ENCODE results near the gene SPTLC2.
"Not testable (repeated sequence)": the region's sequence is repeated elsewhere in the genome, so short reads cannot be mapped to it uniquely, and the experiment has no call there.

The SPTLC2 gene

DNA sequence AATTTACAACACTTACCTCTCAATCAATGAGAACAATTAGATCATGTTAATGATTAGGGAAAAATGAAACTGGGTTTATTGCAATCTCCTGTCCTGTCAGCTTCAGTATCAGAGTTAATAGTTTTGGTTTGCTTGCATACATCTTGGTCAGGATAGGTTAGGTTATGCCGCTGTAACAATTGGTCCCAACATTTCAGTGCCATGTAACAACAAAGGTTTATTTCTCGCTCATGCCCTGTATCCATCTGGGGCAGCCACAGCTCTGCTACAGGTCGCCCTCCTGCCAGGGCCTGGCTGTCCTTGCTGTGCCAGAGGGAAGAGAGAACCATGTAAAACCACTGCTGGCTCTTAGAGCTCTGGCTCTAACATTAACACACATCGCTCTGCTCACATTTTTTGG lies 30.5 kb upstream of the SPTLC2 start:
- no peaks in the 10 kb centered on the region for H3K36me3 ChIP-seq (ENCODE audit: control insufficient read depth, insufficient read depth, low read length)
- H3K9me3 ChIP-seq (ENCODE audit: control insufficient read depth, insufficient read depth, low read depth, low read length) = peaks cover 4% of the 10 kb centered on the region
- no peak overlapping the region for H3K9ac ChIP-seq (ENCODE audit: low read length)
- no peaks in the 10 kb centered on the region for H3K4me1 ChIP-seq (ENCODE audit: control insufficient read depth, insufficient read depth, low read length)
- H3K27me3 ChIP-seq (ENCODE audit: control insufficient read depth, insufficient read depth, low read length) = no peaks in the 10 kb centered on the region
- H3K4me3 ChIP-seq (ENCODE audit: low read depth, low read length) = no peak overlapping the region
- H3K27ac ChIP-seq (ENCODE audit: low read depth, low read length) = no peak overlapping the region

DNA sequence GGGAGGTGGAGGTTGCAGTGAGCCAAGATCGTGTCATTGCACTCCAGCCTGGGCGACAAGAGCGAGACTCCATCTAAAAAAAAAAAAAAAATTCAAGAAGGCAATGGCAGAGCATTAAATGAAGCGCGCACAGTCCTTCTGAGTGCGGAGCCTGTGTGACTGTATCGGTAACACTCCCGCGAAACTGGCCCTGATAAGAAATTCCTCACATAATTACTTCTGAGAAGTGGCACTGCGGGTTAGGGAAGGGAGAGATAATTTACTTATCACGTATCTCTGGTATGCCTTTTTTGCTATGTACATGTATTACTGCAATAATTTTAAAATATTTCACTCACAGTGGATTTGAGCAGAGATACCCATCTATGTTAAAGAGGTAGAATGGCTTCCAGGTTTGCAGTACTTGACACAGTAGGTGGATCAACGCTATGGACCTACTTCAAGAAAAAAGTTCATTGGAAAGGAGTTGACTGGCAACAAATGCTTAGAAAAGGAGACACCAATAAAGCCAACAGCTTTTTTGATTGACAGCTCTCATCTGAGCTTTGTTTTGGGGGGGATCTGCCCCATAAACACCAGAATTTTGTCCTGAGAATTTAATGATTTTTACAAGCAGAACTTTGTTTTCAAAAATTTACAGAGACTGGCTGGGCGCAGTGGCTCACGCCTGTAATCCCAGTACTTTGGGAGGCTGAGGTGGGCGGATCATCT lies 29.2 kb upstream of the SPTLC2 start:
- H3K4me1 ChIP-seq (ENCODE audit: control insufficient read depth, insufficient read depth, low read length) = no peaks in the 10 kb centered on the region
- H3K27me3 ChIP-seq (ENCODE audit: control insufficient read depth, insufficient read depth, low read length) = no peaks in the 10 kb centered on the region
- H3K4me3 ChIP-seq (ENCODE audit: low read depth, low read length) = no peak overlapping the region
- H3K27ac ChIP-seq (ENCODE audit: low read depth, low read length) = no peak overlapping the region
- no peak overlapping the region for H3K9ac ChIP-seq (ENCODE audit: low read length)
- no peaks in the 10 kb centered on the region for H3K36me3 ChIP-seq (ENCODE audit: control insufficient read depth, insufficient read depth, low read length)
- peaks cover 4% of the 10 kb centered on the region for H3K9me3 ChIP-seq (ENCODE audit: control insufficient read depth, insufficient read depth, low read depth, low read length)

DNA sequence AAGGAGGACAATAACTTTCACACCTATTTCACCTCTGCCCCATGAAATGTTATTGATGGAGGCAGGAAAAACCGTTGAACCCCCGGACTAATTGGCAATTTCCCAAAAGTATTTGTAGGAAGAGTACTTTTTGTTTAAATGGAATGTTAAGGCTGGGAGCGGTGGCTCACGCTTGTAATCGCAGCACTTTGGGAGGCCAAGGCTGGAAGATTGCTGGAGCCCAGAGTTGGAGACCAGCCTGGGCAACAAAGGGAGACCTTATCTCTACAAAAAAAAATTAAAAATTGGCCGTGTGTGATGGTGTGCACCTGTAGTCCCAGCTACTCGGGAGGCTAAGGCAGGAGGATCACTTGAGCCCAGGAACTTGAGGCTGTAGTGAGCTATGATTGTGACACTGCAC lies 26.0 kb upstream of the SPTLC2 start:
- H3K9ac ChIP-seq (ENCODE audit: low read length) = no peak overlapping the region
- H3K4me1 ChIP-seq (ENCODE audit: control insufficient read depth, insufficient read depth, low read length) = no peaks in the 10 kb centered on the region
- H3K9me3 ChIP-seq (ENCODE audit: control insufficient read depth, insufficient read depth, low read depth, low read length) = peaks cover 10% of the 10 kb centered on the region
- no peaks in the 10 kb centered on the region for H3K27me3 ChIP-seq (ENCODE audit: control insufficient read depth, insufficient read depth, low read length)
- no peak overlapping the region for H3K4me3 ChIP-seq (ENCODE audit: low read depth, low read length)
- no peaks in the 10 kb centered on the region for H3K36me3 ChIP-seq (ENCODE audit: control insufficient read depth, insufficient read depth, low read length)
- no peak overlapping the region for H3K27ac ChIP-seq (ENCODE audit: low read depth, low read length)

DNA sequence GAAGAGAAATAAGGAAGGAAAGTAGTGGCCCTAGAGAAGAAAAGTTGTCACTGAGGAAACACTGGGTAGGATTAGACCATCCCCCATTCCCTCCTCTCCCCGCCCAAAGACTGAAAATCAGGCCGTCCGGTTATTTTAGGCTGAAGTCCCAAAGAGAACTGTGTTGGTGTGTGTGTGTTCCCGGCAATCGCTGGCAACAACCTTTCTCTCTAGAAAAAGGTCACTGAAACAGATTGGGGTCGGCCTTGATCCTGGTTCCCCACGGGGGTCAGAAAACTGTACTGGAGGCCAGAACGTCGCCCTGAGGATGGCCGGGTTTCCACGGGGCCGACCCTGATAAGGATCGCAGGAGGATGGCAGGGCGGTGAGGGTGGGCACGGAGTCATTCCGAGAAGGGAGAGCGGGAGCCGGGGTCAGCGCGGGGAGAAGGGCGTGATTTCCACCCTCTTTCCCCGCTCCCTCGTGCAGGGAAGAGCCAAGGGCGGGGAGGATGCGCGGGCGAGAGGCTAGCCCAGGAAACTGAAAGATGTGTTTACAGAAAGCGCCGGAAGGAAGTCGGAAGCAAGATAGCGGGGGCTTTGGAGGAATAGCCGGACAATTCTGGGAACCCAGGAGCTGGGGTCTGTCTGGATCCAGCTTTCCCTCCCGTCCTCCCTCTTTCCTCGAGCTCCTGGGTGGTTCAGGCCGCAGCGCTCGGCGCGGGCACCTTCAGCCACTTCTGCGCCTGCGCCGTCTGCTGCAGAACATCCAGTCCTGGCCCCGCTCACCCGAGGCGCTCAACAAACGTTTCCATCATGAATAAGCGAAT lies 25.3 kb upstream of the SPTLC2 start:
- no peak overlapping the region for H3K4me3 ChIP-seq (ENCODE audit: low read depth, low read length)
- no peak overlapping the region for H3K27ac ChIP-seq (ENCODE audit: low read depth, low read length)
- H3K27me3 ChIP-seq (ENCODE audit: control insufficient read depth, insufficient read depth, low read length) = no peaks in the 10 kb centered on the region
- no peak overlapping the region for H3K9ac ChIP-seq (ENCODE audit: low read length)
- H3K4me1 ChIP-seq (ENCODE audit: control insufficient read depth, insufficient read depth, low read length) = no peaks in the 10 kb centered on the region
- H3K9me3 ChIP-seq (ENCODE audit: control insufficient read depth, insufficient read depth, low read depth, low read length) = peaks cover 6% of the 10 kb centered on the region; the same call in 1 of the 2 replicates
- no peaks in the 10 kb centered on the region for H3K36me3 ChIP-seq (ENCODE audit: control insufficient read depth, insufficient read depth, low read length)

DNA sequence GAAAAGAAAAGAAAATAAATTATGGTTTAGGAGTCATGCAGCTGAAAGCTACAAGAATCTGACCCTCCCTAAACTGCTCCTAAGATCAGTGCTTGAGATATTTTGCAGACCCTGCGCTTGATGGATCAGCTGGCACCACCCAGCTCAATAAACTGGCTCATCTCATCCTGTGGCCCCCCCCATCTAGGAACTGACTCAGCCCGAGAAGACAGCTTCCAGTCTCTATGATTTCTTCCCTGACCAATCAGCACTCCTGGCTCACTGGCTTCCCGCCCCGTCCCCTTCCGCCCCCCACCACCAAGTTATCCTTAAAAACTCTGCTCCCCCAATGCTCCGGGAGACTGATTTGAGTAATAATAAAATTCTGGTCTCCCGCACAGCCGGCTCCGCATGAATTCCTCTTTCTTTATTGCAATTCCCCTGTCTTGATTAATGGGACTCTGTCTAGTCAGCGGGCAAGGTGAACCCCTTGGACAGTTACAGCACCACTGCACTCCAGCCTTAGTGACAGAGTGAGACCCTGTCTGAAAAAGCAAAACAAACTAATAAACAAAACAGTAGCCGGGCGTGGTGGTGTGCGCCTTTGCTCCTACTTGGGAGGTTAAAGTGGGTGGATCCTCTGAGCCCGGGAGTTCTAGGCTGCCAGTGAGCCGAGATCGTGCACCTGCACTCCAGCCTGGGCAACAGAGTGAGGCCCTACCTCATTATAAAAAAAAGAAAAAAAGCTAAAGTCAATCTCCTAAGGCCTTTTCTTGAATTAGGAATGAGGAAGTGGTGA lies 24.5 kb upstream of the SPTLC2 start:
- peaks cover 14% of the 10 kb centered on the region; the same call in 1 of the 2 replicates for H3K9me3 ChIP-seq (ENCODE audit: control insufficient read depth, insufficient read depth, low read depth, low read length)
- H3K4me1 ChIP-seq (ENCODE audit: control insufficient read depth, insufficient read depth, low read length) = no peaks in the 10 kb centered on the region
- H3K27me3 ChIP-seq (ENCODE audit: control insufficient read depth, insufficient read depth, low read length) = no peaks in the 10 kb centered on the region
- no peaks in the 10 kb centered on the region for H3K36me3 ChIP-seq (ENCODE audit: control insufficient read depth, insufficient read depth, low read length)
- no peak overlapping the region for H3K9ac ChIP-seq (ENCODE audit: low read length)
- no peak overlapping the region for H3K4me3 ChIP-seq (ENCODE audit: low read depth, low read length)
- H3K27ac ChIP-seq (ENCODE audit: low read depth, low read length) = no peak overlapping the region

DNA sequence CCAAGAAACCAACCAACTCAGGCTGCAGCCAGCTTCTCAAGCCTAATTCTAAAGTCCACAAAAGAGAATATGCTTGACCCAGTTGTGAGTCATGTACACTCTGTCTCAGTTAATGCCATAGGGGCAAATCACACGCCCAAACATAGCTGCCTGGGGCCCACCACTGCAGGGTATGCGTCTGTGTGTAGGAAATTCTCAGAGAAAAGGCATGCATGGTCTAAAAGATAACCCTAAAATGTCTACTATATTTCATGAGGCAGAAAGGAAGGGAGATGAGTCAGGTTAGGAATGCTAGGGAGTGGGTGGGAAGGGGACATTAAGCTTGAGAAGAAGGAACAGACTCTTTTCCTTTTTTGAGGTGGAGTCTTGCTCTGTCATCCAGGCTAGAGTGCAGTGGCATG lies 22.3 kb upstream of the SPTLC2 start:
- Histone ChIP-seq H3K4me3 (ENCODE audit: low read depth, low read length) (no peak overlapping the region), H3K27me3 (ENCODE audit: control insufficient read depth, insufficient read depth, low read length) (no peaks in the 10 kb centered on the region), H3K4me1 (ENCODE audit: control insufficient read depth, insufficient read depth, low read length) (no peaks in the 10 kb centered on the region), H3K9ac (ENCODE audit: low read length) (no peak overlapping the region), H3K27ac (ENCODE audit: low read depth, low read length) (no peak overlapping the region), H3K9me3 (ENCODE audit: control insufficient read depth, insufficient read depth, low read depth, low read length) (peaks cover 30% of the 10 kb centered on the region), H3K36me3 (ENCODE audit: control insufficient read depth, insufficient read depth, low read length) (no peaks in the 10 kb centered on the region)

DNA sequence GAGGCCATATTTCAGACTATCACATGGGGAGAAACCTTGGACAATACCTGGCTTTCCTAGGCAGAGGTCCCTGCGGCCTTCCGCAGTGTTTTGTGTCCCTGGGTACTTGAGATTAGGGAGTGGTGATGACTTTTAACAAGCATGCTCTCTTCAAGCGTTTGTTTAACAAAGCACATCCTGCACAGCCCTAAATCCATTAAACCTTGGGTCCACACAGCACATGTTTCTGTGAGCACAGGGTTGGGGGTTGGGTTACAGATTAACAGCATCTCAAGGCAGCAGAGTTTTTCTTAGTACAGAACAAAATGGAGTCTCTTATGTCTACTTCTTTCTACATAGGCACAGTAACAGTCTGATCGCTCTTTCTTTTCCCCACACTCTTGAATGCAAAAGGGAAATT lies 19.4 kb upstream of the SPTLC2 start:
- not testable (repeated sequence) for H3K4me1 ChIP-seq (ENCODE audit: control insufficient read depth, insufficient read depth, low read length); H3K36me3 ChIP-seq (ENCODE audit: control insufficient read depth, insufficient read depth, low read length); H3K27ac ChIP-seq (ENCODE audit: low read depth, low read length); H3K27me3 ChIP-seq (ENCODE audit: control insufficient read depth, insufficient read depth, low read length); H3K9ac ChIP-seq (ENCODE audit: low read length); H3K4me3 ChIP-seq (ENCODE audit: low read depth, low read length)
- H3K9me3 ChIP-seq (ENCODE audit: control insufficient read depth, insufficient read depth, low read depth, low read length) = peaks cover 55% of the 10 kb centered on the region

DNA sequence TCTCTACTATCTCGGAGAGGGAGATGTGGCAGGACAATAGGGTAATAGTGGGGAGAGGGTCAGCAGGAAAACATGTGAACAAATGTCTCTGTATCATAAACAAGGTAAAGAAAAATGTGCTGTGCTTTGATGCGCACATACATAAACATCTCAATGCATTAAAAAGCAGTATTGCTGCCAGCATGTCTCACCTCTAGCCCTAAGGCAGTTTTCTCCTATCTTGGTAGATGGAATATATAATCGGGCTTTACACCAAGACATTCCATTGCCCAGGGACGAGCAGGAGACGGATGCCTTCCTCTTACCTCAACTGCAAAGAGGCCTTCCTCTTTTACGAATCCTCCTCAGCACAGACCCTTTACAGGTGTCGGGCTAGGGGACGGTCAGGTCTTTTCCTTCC lies 19.0 kb upstream of the SPTLC2 start:
- H3K27me3 ChIP-seq (ENCODE audit: control insufficient read depth, insufficient read depth, low read length); H3K36me3 ChIP-seq (ENCODE audit: control insufficient read depth, insufficient read depth, low read length); H3K9ac ChIP-seq (ENCODE audit: low read length); H3K4me3 ChIP-seq (ENCODE audit: low read depth, low read length); H3K27ac ChIP-seq (ENCODE audit: low read depth, low read length); H3K4me1 ChIP-seq (ENCODE audit: control insufficient read depth, insufficient read depth, low read length): not testable (repeated sequence)
- H3K9me3 ChIP-seq (ENCODE audit: control insufficient read depth, insufficient read depth, low read depth, low read length) = peaks cover 55% of the 10 kb centered on the region

DNA sequence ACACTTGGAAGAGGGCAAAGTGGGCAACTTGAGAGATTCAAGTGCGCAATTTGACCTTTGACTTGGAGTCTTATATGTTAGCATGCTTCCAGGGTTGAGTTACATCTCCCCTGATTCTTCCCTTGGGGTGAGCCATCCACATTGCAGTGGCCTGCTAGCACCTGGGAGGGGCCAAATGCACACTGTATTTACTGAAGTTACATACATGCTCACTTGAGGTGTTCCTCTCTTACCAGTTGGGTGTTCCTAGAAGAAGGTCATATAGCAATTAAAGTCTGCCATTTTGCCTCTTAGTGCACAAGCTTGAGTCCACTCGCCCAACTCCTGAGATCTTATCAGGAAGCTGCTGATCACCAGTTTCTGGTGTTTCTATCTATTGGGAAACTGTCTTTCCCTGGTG lies 13.7 kb upstream of the SPTLC2 start:
- Histone ChIP-seq H3K27ac (ENCODE audit: low read depth, low read length) (no peak overlapping the region), H3K4me1 (ENCODE audit: control insufficient read depth, insufficient read depth, low read length) (no peaks in the 10 kb centered on the region), H3K36me3 (ENCODE audit: control insufficient read depth, insufficient read depth, low read length) (no peaks in the 10 kb centered on the region), H3K27me3 (ENCODE audit: control insufficient read depth, insufficient read depth, low read length) (no peaks in the 10 kb centered on the region), H3K9me3 (ENCODE audit: control insufficient read depth, insufficient read depth, low read depth, low read length) (peaks cover 39% of the 10 kb centered on the region), H3K9ac (ENCODE audit: low read length) (no peak overlapping the region), H3K4me3 (ENCODE audit: low read depth, low read length) (no peak overlapping the region)

DNA sequence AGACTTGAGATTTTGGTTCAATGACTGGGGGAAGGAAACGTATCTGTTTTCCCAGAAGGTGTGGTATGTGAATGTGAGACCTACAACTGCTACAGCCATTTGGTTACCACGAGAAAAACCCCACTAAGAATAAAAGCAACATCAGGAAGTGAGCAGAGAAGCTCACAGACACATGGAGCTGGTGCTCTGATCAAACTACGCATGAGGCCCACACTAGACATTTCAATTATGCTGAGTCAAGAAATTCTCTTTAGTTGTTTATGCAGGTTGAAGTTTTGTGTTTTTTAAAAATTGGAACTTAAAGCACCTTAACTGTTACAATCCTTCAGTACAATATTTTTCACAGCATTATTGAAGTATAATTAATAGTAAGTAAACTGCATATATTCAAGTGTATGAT lies 8.9 kb upstream of the SPTLC2 start:
- Histone ChIP-seq H3K36me3 (ENCODE audit: control insufficient read depth, insufficient read depth, low read length) (no peaks in the 10 kb centered on the region), H3K9ac (ENCODE audit: low read length) (no peak overlapping the region), H3K27me3 (ENCODE audit: control insufficient read depth, insufficient read depth, low read length) (no peaks in the 10 kb centered on the region), H3K27ac (ENCODE audit: low read depth, low read length) (no peak overlapping the region), H3K4me1 (ENCODE audit: control insufficient read depth, insufficient read depth, low read length) (no peaks in the 10 kb centered on the region), H3K9me3 (ENCODE audit: control insufficient read depth, insufficient read depth, low read depth, low read length) (peaks cover 3% of the 10 kb centered on the region; the same call in 1 of the 2 replicates), H3K4me3 (ENCODE audit: low read depth, low read length) (no peak overlapping the region)

DNA sequence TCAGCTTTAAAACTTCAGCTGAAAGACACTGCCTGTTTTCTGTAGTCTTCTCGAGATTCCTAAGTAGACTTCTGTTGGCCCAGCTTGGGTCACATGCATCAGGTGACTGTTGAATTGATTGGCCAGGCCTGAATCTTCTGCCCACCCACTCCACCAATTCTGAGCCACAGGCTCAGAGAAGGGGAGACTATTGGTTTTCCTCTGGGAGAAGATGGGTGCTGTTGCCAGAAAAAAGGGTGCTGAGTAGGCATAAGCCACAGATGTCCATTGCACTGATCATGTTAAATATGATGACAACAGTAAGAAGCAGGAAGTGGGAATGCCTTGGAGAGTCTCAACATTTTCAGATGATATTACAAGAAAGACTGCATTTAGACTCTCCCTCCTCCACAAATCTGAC lies 6.8 kb upstream of the SPTLC2 start:
- H3K9me3 ChIP-seq (ENCODE audit: control insufficient read depth, insufficient read depth, low read depth, low read length) = no peaks in the 10 kb centered on the region
- no peak overlapping the region for H3K27ac ChIP-seq (ENCODE audit: low read depth, low read length)
- no peaks in the 10 kb centered on the region for H3K4me1 ChIP-seq (ENCODE audit: control insufficient read depth, insufficient read depth, low read length)
- H3K36me3 ChIP-seq (ENCODE audit: control insufficient read depth, insufficient read depth, low read length) = no peaks in the 10 kb centered on the region
- H3K4me3 ChIP-seq (ENCODE audit: low read depth, low read length) = no peak overlapping the region
- no peak overlapping the region for H3K9ac ChIP-seq (ENCODE audit: low read length)
- H3K27me3 ChIP-seq (ENCODE audit: control insufficient read depth, insufficient read depth, low read length) = no peaks in the 10 kb centered on the region
